ENCODE data around the gene OR2A5.

OR2A5 gene

DNA sequence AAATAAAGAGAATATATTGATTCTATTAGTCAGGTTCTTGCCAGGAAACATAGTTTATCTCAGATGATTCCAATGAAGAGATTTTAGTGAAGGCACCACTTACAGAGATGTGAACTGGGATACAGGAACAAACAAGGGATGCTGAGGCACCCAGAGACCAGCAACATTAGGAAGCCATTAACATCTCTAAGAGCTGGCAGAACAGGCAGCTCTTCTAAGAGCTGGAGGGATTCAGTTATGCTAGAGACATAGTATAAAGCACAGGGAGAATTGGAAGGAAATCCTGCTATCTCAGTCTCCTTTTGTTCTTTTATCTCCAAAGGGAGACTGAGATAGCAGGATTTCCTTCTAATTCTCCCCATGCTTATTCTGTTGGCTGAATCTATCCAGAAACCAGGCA, 26.6 kb upstream of the OR2A5 start:
- Histone ChIP-seq H2AFZ (ENCODE audit: low read depth, low read length, severe bottlenecking) (no peak overlapping the region), H3F3A (ENCODE audit: insufficient read depth) (no peaks in the 10 kb centered on the region), H3K27ac (ENCODE audit: low read depth, low read length) (no peak overlapping the region), H3K4me2 (ENCODE audit: low read depth, low read length, poor library complexity, severe bottlenecking) (no peak overlapping the region), H3K27me3 (ENCODE audit: low read length) (no peaks in the 10 kb centered on the region), H3K4me3 (ENCODE audit: insufficient read depth, low read length, poor library complexity, severe bottlenecking) (no peak overlapping the region), H3K9me3 (ENCODE audit: insufficient read depth, low read length) (no peaks in the 10 kb centered on the region), H3K36me3 (ENCODE audit: low read length) (no peaks in the 10 kb centered on the region), H4K20me1 (ENCODE audit: low read depth, low read length) (no peaks in the 10 kb centered on the region), H3K79me2 (ENCODE audit: insufficient read depth, low read length) (no peaks in the 10 kb centered on the region), H3K9me2 (replicated peaks; ENCODE audit: insufficient read depth, low read length) (no peaks in the 10 kb centered on the region), H3K9ac (ENCODE audit: low read length) (no peak overlapping the region)
- TF ChIP-seq EZH2phosphoT487 (conservative IDR thresholded peaks at IDR 0.05; ENCODE audit: low read length) (no peak), CTCF (IDR thresholded peaks at IDR 0.05; ENCODE audit: insufficient read depth, low read length, poor library complexity, severe bottlenecking) (no peak)

- no peak overlapping the region for H3K9ac ChIP-seq (ENCODE audit: low read length)
- H3K36me3 ChIP-seq (ENCODE audit: low read length), result no peaks in the 10 kb centered on the region
- H2AFZ ChIP-seq (ENCODE audit: low read depth, low read length, severe bottlenecking), result no peak overlapping the region
- no peaks in the 10 kb centered on the region for H3K79me2 ChIP-seq (ENCODE audit: insufficient read depth, low read length)
- H3F3A ChIP-seq (ENCODE audit: insufficient read depth), result no peaks in the 10 kb centered on the region
- no peaks in the 10 kb centered on the region for H4K20me1 ChIP-seq (ENCODE audit: low read depth, low read length)
- no peak overlapping the region for H3K27ac ChIP-seq (ENCODE audit: low read depth, low read length)
- H3K27me3 ChIP-seq (ENCODE audit: low read length), result no peaks in the 10 kb centered on the region
- H3K9me2 ChIP-seq (replicated peaks; ENCODE audit: insufficient read depth, low read length), result no peaks in the 10 kb centered on the region
- no peak overlapping the region for H3K4me3 ChIP-seq (ENCODE audit: insufficient read depth, low read length, poor library complexity, severe bottlenecking)
- TF ChIP-seq EZH2phosphoT487 (conservative IDR thresholded peaks at IDR 0.05; ENCODE audit: low read length) (no peak), CTCF (IDR thresholded peaks at IDR 0.05; ENCODE audit: insufficient read depth, low read length, poor library complexity, severe bottlenecking) (no peak)
- H3K9me3 ChIP-seq (ENCODE audit: insufficient read depth, low read length), result no peaks in the 10 kb centered on the region
- no peak overlapping the region for H3K4me2 ChIP-seq (ENCODE audit: low read depth, low read length, poor library complexity, severe bottlenecking)
Measured at GRCh38 chr7:144023171-144023827, 25.4 kb upstream of the OR2A5 start.

- no peak for TF ChIP-seq EZH2phosphoT487 (conservative IDR thresholded peaks at IDR 0.05; ENCODE audit: low read length)
- no peak for TF ChIP-seq CTCF (IDR thresholded peaks at IDR 0.05; ENCODE audit: insufficient read depth, low read length, poor library complexity, severe bottlenecking)
- H3K27ac ChIP-seq (ENCODE audit: low read depth, low read length), result no peak overlapping the region
- no peak overlapping the region for H3K9ac ChIP-seq (ENCODE audit: low read length)
- no peaks in the 10 kb centered on the region for H3K9me3 ChIP-seq (ENCODE audit: insufficient read depth, low read length)
- no peaks in the 10 kb centered on the region for H3F3A ChIP-seq (ENCODE audit: insufficient read depth)
- no peaks in the 10 kb centered on the region for H3K27me3 ChIP-seq (ENCODE audit: low read length)
- H3K4me3 ChIP-seq (ENCODE audit: insufficient read depth, low read length, poor library complexity, severe bottlenecking), result no peak overlapping the region
- H3K36me3 ChIP-seq (ENCODE audit: low read length), result no peaks in the 10 kb centered on the region
- no peaks in the 10 kb centered on the region for H4K20me1 ChIP-seq (ENCODE audit: low read depth, low read length)
- no peak overlapping the region for H3K4me2 ChIP-seq (ENCODE audit: low read depth, low read length, poor library complexity, severe bottlenecking)
- no peaks in the 10 kb centered on the region for H3K79me2 ChIP-seq (ENCODE audit: insufficient read depth, low read length)
- H3K9me2 ChIP-seq (replicated peaks; ENCODE audit: insufficient read depth, low read length), result no peaks in the 10 kb centered on the region
- H2AFZ ChIP-seq (ENCODE audit: low read depth, low read length, severe bottlenecking), result no peak overlapping the region
Measured at GRCh38 chr7:144024213-144024612, 24.5 kb upstream of the OR2A5 start.
